ENCODE measurements around the gene MRPL38. TPM values are rescaled to one million over a fixed set of nuclear protein-coding genes. Genes with fewer than 3 reads are reported as not detected.

The MRPL38 gene
- polyA plus RNA-seq, 1 experiment, result 16.6 TPM

DNA sequence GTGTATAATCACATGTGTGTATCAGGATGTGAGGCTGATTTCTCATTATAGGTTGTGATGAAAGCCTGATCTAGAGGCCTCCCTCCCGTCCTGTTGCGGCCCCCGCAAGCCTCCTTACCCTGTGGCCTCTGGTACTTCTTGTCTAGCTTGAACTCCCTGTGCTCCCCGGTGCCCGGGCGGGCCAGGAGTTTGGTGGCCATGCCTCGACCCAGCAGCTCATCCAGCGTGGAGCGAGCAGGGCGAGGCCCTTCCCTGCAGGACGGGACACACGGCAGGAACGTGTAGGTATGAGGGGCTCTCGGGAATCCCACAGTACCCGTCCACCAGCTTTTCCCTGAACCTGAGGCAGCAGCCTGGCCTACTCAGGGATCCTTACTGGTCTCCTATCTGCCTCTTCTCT is 21.2 kb upstream of the MRPL38 start:
- no peak for DNase-seq (ENCODE audit: low read depth, low spot score)
- Histone ChIP-seq H3K9me3 (ENCODE audit: control insufficient read depth, insufficient read depth, low read length) (no peaks in the 10 kb centered on the region), H3K4me3 (ENCODE audit: low read depth, low read length) (no peak overlapping the region), H3K27me3 (ENCODE audit: control insufficient read depth, insufficient read depth, low read length) (no peaks in the 10 kb centered on the region), H3K27ac (ENCODE audit: low read depth, low read length) (no peak overlapping the region)
- no peak for TF ChIP-seq CTCF (IDR thresholded peaks at IDR 0.05; ENCODE audit: low read depth, low read length)
- ChIA-PET CTCF (interaction anchor here (0.6 to 1.1 kb wide), 2 partner anchors 21 to 25 kb away, joined by 3 to 9 read pairs; no protein-coding TSS in a partner anchor), POLR2A (interaction anchor here (1.1 kb wide), 1 partner anchor 13 kb away, joined by 9 read pairs; no protein-coding TSS in a partner anchor)

- H3K4me3 ChIP-seq (ENCODE audit: low read depth, low read length), result no peak overlapping the region
- CTCF ChIA-PET, result interaction anchor here (0.6 to 1.1 kb wide), 2 partner anchors 20 to 26 kb away, joined by 3 to 9 read pairs; no protein-coding TSS in a partner anchor
- TF ChIP-seq CTCF (IDR thresholded peaks at IDR 0.05; ENCODE audit: low read depth, low read length), result no peak
- no peak overlapping the region for H3K27ac ChIP-seq (ENCODE audit: low read depth, low read length)
- POLR2A ChIA-PET, result interaction anchor here (1.1 kb wide), 1 partner anchor 13 kb away, joined by 9 read pairs; no protein-coding TSS in a partner anchor
- H3K27me3 ChIP-seq (ENCODE audit: control insufficient read depth, insufficient read depth, low read length), result no peaks in the 10 kb centered on the region
- H3K9me3 ChIP-seq (ENCODE audit: control insufficient read depth, insufficient read depth, low read length), result no peaks in the 10 kb centered on the region
- DNase-seq (ENCODE audit: low read depth, low spot score), result no peak
Measured at GRCh38 chr17:75925103-75925502, 20.4 kb upstream of the MRPL38 start.

DNA sequence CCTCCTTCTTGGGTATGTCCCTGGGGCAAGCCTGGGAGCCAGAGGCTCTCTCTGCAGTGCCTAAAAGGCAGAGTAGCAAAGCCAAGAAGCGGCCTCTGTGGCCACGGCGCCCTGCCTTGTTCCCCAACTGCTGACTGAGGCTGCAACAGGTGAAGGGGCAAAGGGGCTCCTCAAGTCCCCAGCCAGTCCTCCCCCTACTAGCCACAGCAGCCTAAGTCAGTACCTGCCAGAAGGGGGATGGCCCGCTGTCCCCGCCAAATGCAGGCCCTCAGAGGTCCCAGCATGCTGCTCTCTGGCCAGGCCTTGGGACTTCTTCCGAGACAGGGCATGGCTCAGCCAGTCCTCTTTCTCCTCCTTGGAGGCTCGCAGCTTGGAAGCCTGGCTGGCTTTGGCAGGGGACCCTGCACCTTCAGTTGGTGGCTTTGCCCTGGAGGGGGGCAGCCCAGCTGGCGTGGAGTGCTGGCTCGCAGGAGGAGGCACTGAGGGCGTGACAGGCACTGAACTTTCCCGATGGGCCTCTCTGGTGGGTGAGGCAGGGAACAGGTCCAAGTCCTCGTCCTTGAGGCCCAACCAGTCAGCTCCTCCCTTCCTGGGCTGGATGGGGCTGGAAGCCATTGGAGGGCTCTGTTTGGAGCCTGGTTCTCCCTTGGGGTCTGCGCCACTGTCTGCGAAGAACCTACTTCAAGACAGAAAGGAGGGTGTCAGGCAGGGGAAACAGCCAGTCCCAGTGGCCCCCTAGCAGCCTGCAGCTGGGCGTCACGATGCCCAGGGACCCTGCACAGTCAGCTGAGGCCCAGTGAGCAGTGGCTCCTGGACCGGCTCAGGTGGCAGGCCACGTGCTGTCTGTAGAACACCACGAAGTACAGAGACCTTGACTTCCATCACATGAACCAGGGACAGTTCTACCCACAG is 18.5 kb upstream of the MRPL38 start:
- H3K27ac ChIP-seq (ENCODE audit: low read depth, low read length), result no peak overlapping the region
- no peak overlapping the region for H3K4me3 ChIP-seq (ENCODE audit: low read depth, low read length)
- no peaks in the 10 kb centered on the region; the same call in 1 of the 2 replicates for H3K9me3 ChIP-seq (ENCODE audit: control insufficient read depth, insufficient read depth, low read length)
- no peak for DNase-seq (ENCODE audit: low read depth, low spot score)
- TF ChIP-seq CTCF (IDR thresholded peaks at IDR 0.05; ENCODE audit: low read depth, low read length), result no peak
- POLR2A ChIA-PET, result no interaction called here
- no peaks in the 10 kb centered on the region for H3K27me3 ChIP-seq (ENCODE audit: control insufficient read depth, insufficient read depth, low read length)
- CTCF ChIA-PET, result no interaction called here

GRCh38 chr17:75922173-75922961 is 17.7 kb upstream of the MRPL38 start:
- Histone ChIP-seq H3K27ac (ENCODE audit: low read depth, low read length) (no peak overlapping the region), H3K27me3 (ENCODE audit: control insufficient read depth, insufficient read depth, low read length) (no peaks in the 10 kb centered on the region), H3K9me3 (ENCODE audit: control insufficient read depth, insufficient read depth, low read length) (no peaks in the 10 kb centered on the region; the same call in 1 of the 2 replicates), H3K4me3 (ENCODE audit: low read depth, low read length) (no peak overlapping the region)
- POLR2A ChIA-PET, result no interaction called here
- no peak for TF ChIP-seq CTCF (IDR thresholded peaks at IDR 0.05; ENCODE audit: low read depth, low read length)
- no peak for DNase-seq (ENCODE audit: low read depth, low spot score)
- CTCF ChIA-PET, result interaction anchor here (1.7 kb wide), 1 partner anchor 18 kb away, joined by 4 read pairs; the partner anchor contains the start of gene MRPL38

Measured in AG04450 (cell line).